A549 (cell line): ENCODE data around the gene ST3GAL5. TPM values are rescaled to one million over a fixed set of nuclear protein-coding genes. Genes with fewer than 3 reads are reported as not detected.

ENCODE experiments used
- ATAC-seq, 2 experiments: fragments of 200-7000 bp in 1 of 2; fragments of >200 bp in 1 of 2; cut with Nextera tagmentation in 1 of 2; cut with Tn5 transposase in 1 of 2; 3 replicates each; pipeline versions ENCODE4 v1.8.0 to v1.9.1; 2018 to 2020; ENCODE audit warnings: mild to moderate bottlenecking in 1 of 2, moderate library complexity in 1 of 2
- CTCF ChIA-PET: fragments of 300-600 bp; sonication (Branson Sonifier 250); formaldehyde crosslinking; extraction: SDS; loops from one replicate; lab custom pipeline; 2021; ENCODE audit warnings: antibody characterized with exemption, inconsistent platforms; lab: Yijun Ruan, JAX
- POLR2A ChIA-PET: fragments of 350-600 bp; formaldehyde crosslinking; extraction: SDS; loops from one replicate; lab custom pipeline; 2021; ENCODE audit warnings: antibody characterized with exemption, inconsistent platforms; lab: Yijun Ruan, JAX
- DNase-seq, 2 experiments: peaks; one replicate each; pipeline versions ENCODE4 v3.0.0 to v3.0.0-alpha.2; 2011 to 2016; ENCODE audit warnings: low read depth in 1 of 2, low spot score in 1 of 2
- FAIRE-seq: peaks from 2 replicates; lab custom pipeline; 2011; peaks lifted over from hg19 to GRCh38; lab: Jason Lieb, UNC
- H3K27ac ChIP-seq, 2 experiments: fragments of >200 bp; sonication (Bioruptor Twin); formaldehyde crosslinking; 3 replicates each; pipeline ENCODE4 v1.5.1; 2016 to 2017
- H3K4me1 ChIP-seq: fragments of >200 bp; sonication (Bioruptor Twin); formaldehyde crosslinking; 3 replicates; pipeline ENCODE4 v1.6.1; 2016
- H3K4me2 ChIP-seq: fragments of >200 bp; sonication (Bioruptor Twin); formaldehyde crosslinking; 3 replicates; pipeline ENCODE4 v1.6.1; 2016
- H3K4me3 ChIP-seq: fragments of >200 bp; sonication (Bioruptor Twin); formaldehyde crosslinking; 3 replicates; pipeline ENCODE4 v1.5.1; 2016
- H3K9me3 ChIP-seq: fragments of >200 bp; sonication (Bioruptor Twin); formaldehyde crosslinking; 3 replicates; pipeline ENCODE4 v1.6.1; 2016
- ATOH8 ChIP-seq: fragments of 250-450 bp; sonication (Bioruptor Pico); IDR thresholded peaks from 2 replicates; pipeline ENCODE4 v1.5.0; 2020; ENCODE audit warnings: low read depth, mild to moderate bottlenecking, moderate library complexity
- BCL3 ChIP-seq: fragments of >200 bp; sonication (Bioruptor Twin); formaldehyde crosslinking; IDR thresholded peaks from 3 replicates; pipeline ENCODE4 v1.6.1; 2016
- BHLHE40 ChIP-seq: IDR thresholded peaks from 2 replicates; pipeline ENCODE4 v1.6.1; 2012; ENCODE audit warnings: low read depth, low read length, inconsistent platforms
- CBX8 ChIP-seq: fragments of 200-600 bp; sonication (generic); IDR thresholded peaks from 2 replicates; pipeline ENCODE4 v1.6.1; 2016
- CHD2 ChIP-seq: fragments of 150-350 bp; IDR thresholded peaks from 2 replicates; pipeline ENCODE4 v1.6.1; 2014; ENCODE audit warnings: low read length; ENCODE audit not compliant: partially characterized antibody
- CHD4 ChIP-seq: fragments of 200-600 bp; sonication (generic); IDR thresholded peaks from 2 replicates; pipeline ENCODE4 v1.6.1; 2016; ENCODE audit warnings: antibody characterized with exemption, mild to moderate bottlenecking, borderline replicate concordance
- EHF ChIP-seq: fragments of 250-450 bp; sonication (Bioruptor Pico); IDR thresholded peaks from 2 replicates; pipeline ENCODE4 v1.5.0; 2020; ENCODE audit warnings: mild to moderate bottlenecking
- FOSL2 ChIP-seq, 2 experiments: fragments of 450-650 bp in 1 of 2; fragments of >200 bp in 1 of 2; sonication (Bioruptor Twin) in 1 of 2; formaldehyde crosslinking; IDR thresholded peaks; 2 replicates each; pipeline versions ENCODE4 v1.5.0 to v1.6.1; 2016 to 2020; ENCODE audit warnings: mild to moderate bottlenecking in 1 of 2, moderate library complexity in 1 of 2
- FOXS1 ChIP-seq: fragments of 250-450 bp; sonication (Bioruptor Pico); IDR thresholded peaks from 2 replicates; pipeline ENCODE4 v1.5.0; 2020; ENCODE audit warnings: mild to moderate bottlenecking, moderate library complexity
- GATA3 ChIP-seq: IDR thresholded peaks from 2 replicates; pipeline ENCODE4 v1.6.1; 2012; ENCODE audit warnings: borderline replicate concordance
- HDAC2 ChIP-seq: fragments of 200-600 bp; sonication (generic); IDR thresholded peaks from 2 replicates; pipeline ENCODE4 v1.6.1; 2016
- HMGXB4 ChIP-seq: fragments of 250-450 bp; sonication (Bioruptor Pico); IDR thresholded peaks from 2 replicates; pipeline ENCODE4 v1.5.0; 2021; ENCODE audit warnings: mild to moderate bottlenecking, moderate library complexity, borderline replicate concordance
- HOXA7 ChIP-seq: fragments of 250-450 bp; sonication (Bioruptor Pico); IDR thresholded peaks from 2 replicates; pipeline ENCODE4 v1.5.0; 2020; ENCODE audit warnings: mild to moderate bottlenecking, moderate library complexity
- HOXB13 ChIP-seq: fragments of 250-450 bp; sonication (Bioruptor Pico); IDR thresholded peaks from 2 replicates; pipeline ENCODE4 v1.5.0; 2020; ENCODE audit warnings: low read depth, mild to moderate bottlenecking, moderate library complexity
- JUNB ChIP-seq: fragments of >200 bp; sonication (Bioruptor Twin); formaldehyde crosslinking; IDR thresholded peaks from 2 replicates; pipeline ENCODE4 v1.6.1; 2016
- MAFK ChIP-seq: fragments of 450-650 bp; IDR thresholded peaks from 2 replicates; pipeline ENCODE4 v1.6.1; 2014; ENCODE audit not compliant: partially characterized antibody
- NFE2L2 ChIP-seq: fragments of 150-350 bp; conservative IDR thresholded peaks from 2 replicates; pipeline ENCODE4 v1.6.1; 2014; ENCODE audit warnings: low read length
- POLR2A ChIP-seq: IDR thresholded peaks from 2 replicates; pipeline ENCODE4 v1.6.1; 2012; ENCODE audit warnings: mild to moderate bottlenecking, low read length
- RAD21 ChIP-seq, 2 experiments: fragments of >200 bp in 1 of 2; sonication (Bioruptor Twin) in 1 of 2; formaldehyde crosslinking in 1 of 2; IDR thresholded peaks in 1 of 2; conservative IDR thresholded peaks in 1 of 2; 2 replicates in 1 of 2; 3 replicates in 1 of 2; pipeline ENCODE4 v1.6.1; 2012 to 2018; ENCODE audit warnings: inconsistent platforms in 1 of 2
- RCOR1 ChIP-seq: fragments of 150-350 bp; IDR thresholded peaks from 2 replicates; pipeline ENCODE4 v1.6.1; 2014; ENCODE audit warnings: antibody characterized with exemption, low read length, low read depth
- RNF2 ChIP-seq: fragments of 200-600 bp; sonication (generic); IDR thresholded peaks from 2 replicates; pipeline ENCODE4 v1.6.1; 2016; ENCODE audit warnings: low read depth, mild to moderate bottlenecking, antibody characterized with exemption, moderate library complexity, borderline replicate concordance
- TP53 ChIP-seq: fragments of 250-450 bp; sonication (Bioruptor Pico); IDR thresholded peaks from 2 replicates; pipeline ENCODE4 v1.5.0; 2021; ENCODE audit warnings: mild to moderate bottlenecking, moderate library complexity
- ZC3H11A ChIP-seq: fragments of 450-650 bp; IDR thresholded peaks from 2 replicates; pipeline ENCODE4 v1.6.1; 2014; ENCODE audit warnings: antibody characterized with exemption, mild to moderate bottlenecking
- ZNF302 ChIP-seq: fragments of 250-450 bp; sonication (Bioruptor Pico); IDR thresholded peaks from 2 replicates; pipeline ENCODE4 v1.9.0; 2021; ENCODE audit warnings: inconsistent platforms, mild to moderate bottlenecking, moderate library complexity
- WGBS: methylation state at CpG from one replicate; pipeline ENCODE4 v1.1.6; 2017; ENCODE audit errors: missing lambda C conversion rate; 5-methylcytosine and 5-hydroxymethylcytosine counted together
- polyA plus RNA-seq, 4 experiments: library from polyadenylated mRNA; depleted of rRNA in 3 of 4; stranded (reverse); fragments of >200 nt; fragmentation: RNase III in 1 of 4; extraction: RNeasy Plus Mini Kit Qiagen cat#74134 plus additional on column Dnase treatment in 1 of 4; gene quantifications; 2 replicates in 3 of 4; 3 replicates in 1 of 4; pipeline ENCODE4 v1.2.3, GENCODE V29; 2011 to 2017
- TF ChIP-seq, protein P1 (sequence below): fragments of >200 bp; sonication (Bioruptor Twin); formaldehyde crosslinking; IDR thresholded peaks from 3 replicates; pipeline ENCODE4 v1.5.1; 2016

Gene ST3GAL5
- polyA plus RNA-seq, 2 of the 4 experiments (the other 2 are of a cell fraction): 36.9 to 119 TPM

GRCh38 chr2:85844486-85844885 lies 44.3 kb downstream of the ST3GAL5 start:
- POLR2A ChIA-PET: no interaction called here
- CTCF ChIA-PET: interaction anchor here (0.9 to 2.4 kb wide), 8 partner anchors 14 to 240 kb away, joined by 3 to 16 read pairs (median 5); partner anchors contain the start of gene ST3GAL5

GRCh38 chr2:85843543-85843942 lies 45.2 kb downstream of the ST3GAL5 start:
- H3K4me1 ChIP-seq: no peaks in the 10 kb centered on the region
- 44% methylated on average over 4 of the region's 4 CpGs for WGBS
- peak in 1 of 2 experiments; percentile 49; a peak in 1 of 6 replicates for ATAC-seq
- no peak for TF ChIP-seq CHD2
- TF ChIP-seq, protein P1, sequence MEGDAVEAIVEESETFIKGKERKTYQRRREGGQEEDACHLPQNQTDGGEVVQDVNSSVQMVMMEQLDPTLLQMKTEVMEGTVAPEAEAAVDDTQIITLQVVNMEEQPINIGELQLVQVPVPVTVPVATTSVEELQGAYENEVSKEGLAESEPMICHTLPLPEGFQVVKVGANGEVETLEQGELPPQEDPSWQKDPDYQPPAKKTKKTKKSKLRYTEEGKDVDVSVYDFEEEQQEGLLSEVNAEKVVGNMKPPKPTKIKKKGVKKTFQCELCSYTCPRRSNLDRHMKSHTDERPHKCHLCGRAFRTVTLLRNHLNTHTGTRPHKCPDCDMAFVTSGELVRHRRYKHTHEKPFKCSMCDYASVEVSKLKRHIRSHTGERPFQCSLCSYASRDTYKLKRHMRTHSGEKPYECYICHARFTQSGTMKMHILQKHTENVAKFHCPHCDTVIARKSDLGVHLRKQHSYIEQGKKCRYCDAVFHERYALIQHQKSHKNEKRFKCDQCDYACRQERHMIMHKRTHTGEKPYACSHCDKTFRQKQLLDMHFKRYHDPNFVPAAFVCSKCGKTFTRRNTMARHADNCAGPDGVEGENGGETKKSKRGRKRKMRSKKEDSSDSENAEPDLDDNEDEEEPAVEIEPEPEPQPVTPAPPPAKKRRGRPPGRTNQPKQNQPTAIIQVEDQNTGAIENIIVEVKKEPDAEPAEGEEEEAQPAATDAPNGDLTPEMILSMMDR: peak; percentile 42
- TF ChIP-seq RAD21 (conservative IDR thresholded peaks at IDR 0.05 in 1 of 2, IDR thresholded peaks at IDR 0.05 in 1 of 2): peak in 1 of 2 experiments; percentile 31; a peak in 1 of 5 replicates
- TF ChIP-seq, all 56 proteins: peak for 2
- H3K9me3 ChIP-seq: no peaks in the 10 kb centered on the region
- ChIA-PET CTCF (interaction anchor here (1.0 to 6.8 kb wide), 3 partner anchors 15 to 263 kb away, joined by 3 to 59 read pairs (median 3); partner anchors contain the start of gene PTCD3), POLR2A (no interaction called here)
- DNase-seq: peak; percentile 50 to 52
- no peak for FAIRE-seq
- no peak overlapping the region for H3K4me2 ChIP-seq
- no peak overlapping the region for H3K4me3 ChIP-seq
- H3K27ac ChIP-seq: no peak overlapping the region

More at GRCh38 chr2:85844486-85844885, 44.3 kb downstream of the ST3GAL5 start:
- TF ChIP-seq ZC3H11A: no peak
- no peak for TF ChIP-seq GATA3
- TF ChIP-seq FOSL2 (IDR thresholded peaks at IDR 0.05): no peak
- no peak for TF ChIP-seq FOSL2 (CRISPR knock-in tag; IDR thresholded peaks at IDR 0.05)
- TF ChIP-seq ZNF302 (CRISPR knock-in tag): no peak
- no peak for TF ChIP-seq EHF (CRISPR knock-in tag)
- TF ChIP-seq MAFK: no peak
- no peak for TF ChIP-seq RCOR1
- TF ChIP-seq TP53 (CRISPR knock-in tag): no peak
- TF ChIP-seq HDAC2: no peak
- no peak for TF ChIP-seq FOXS1 (CRISPR knock-in tag)
- TF ChIP-seq BCL3: no peak
- no peak for TF ChIP-seq CBX8
- no peak for TF ChIP-seq CHD4
- Histone ChIP-seq H3K9me3 (no peaks in the 10 kb centered on the region), H3K4me3 (no peak overlapping the region), H3K4me2 (no peak overlapping the region), H3K27ac (no peak overlapping the region), H3K4me1 (no peaks in the 10 kb centered on the region)
- WGBS: 98% methylated on average over 4 of the region's 4 CpGs
- ATAC-seq (no peak), DNase-seq (no peak), FAIRE-seq (no peak)

DNA sequence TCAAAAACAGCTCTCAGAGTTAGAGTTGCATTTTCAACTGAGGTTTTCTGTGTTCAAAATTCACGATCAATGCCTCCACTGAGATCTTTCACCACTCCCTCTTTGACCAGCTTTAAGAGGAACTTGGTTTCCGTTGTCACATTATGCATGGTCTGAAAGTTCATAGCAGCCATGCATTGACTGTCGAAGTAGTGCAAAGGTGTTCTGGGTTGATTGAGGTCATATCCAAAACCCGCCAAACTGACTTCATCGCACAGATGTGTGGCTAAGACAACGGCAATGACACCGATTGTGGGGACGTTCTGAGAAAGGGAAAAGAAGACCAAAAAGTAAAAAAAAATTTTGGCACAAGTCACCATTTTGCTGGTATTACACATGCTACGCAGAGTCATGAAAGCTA lies 48.7 kb downstream of the ST3GAL5 start:
- no peak overlapping the region for H3K27ac ChIP-seq
- H3K4me2 ChIP-seq: no peak overlapping the region
- ATAC-seq (no peak), DNase-seq (no peak), FAIRE-seq (no peak)
- TF ChIP-seq POLR2A (no peak), CHD4 (no peak), HOXB13 (no peak), RAD21 (conservative IDR thresholded peaks at IDR 0.05 in 1 of 2, IDR thresholded peaks at IDR 0.05 in 1 of 2) (no peak), HOXA7 (CRISPR knock-in tag) (no peak), ATOH8 (CRISPR knock-in tag) (no peak), NFE2L2 (no peak), FOSL2 (IDR thresholded peaks at IDR 0.05) (no peak), FOSL2 (CRISPR knock-in tag; IDR thresholded peaks at IDR 0.05) (no peak), RNF2 (no peak), HMGXB4 (CRISPR knock-in tag) (no peak), JUNB (no peak), BHLHE40 (no peak)
- WGBS: 95% methylated on average over 9 of the region's 9 CpGs
- no peak overlapping the region for H3K4me3 ChIP-seq
- H3K9me3 ChIP-seq: peaks cover 7% of the 10 kb centered on the region; the same call in 1 of the 3 replicates
- ChIA-PET POLR2A (no interaction called here), CTCF (interaction anchor here (0.7 to 6.8 kb wide), 7 partner anchors 9 to 240 kb away, joined by 3 to 59 read pairs (median 8); no protein-coding TSS in a partner anchor)
- H3K4me1 ChIP-seq: no peaks in the 10 kb centered on the region
